MM.1S (cell line): ENCODE results near the gene FAM180B.

ENCODE experiments used
- CTCF ChIP-seq: fragments of 300-600 bp; sonication (generic); IDR thresholded peaks from 2 replicates; pipeline ENCODE4 v1.5.1; 2016; ENCODE audit warnings: antibody characterized with exemption, low read length, mixed read lengths
- EZH2 ChIP-seq: fragments of 300-600 bp; sonication (generic); optimal IDR thresholded peaks from 2 replicates; pipeline ENCODE3; 2017; ENCODE audit warnings: low read depth, mild to moderate bottlenecking, antibody characterized with exemption, low read length, mixed read lengths
- EZH2phosphoT487 ChIP-seq: fragments of 300-600 bp; sonication (generic); IDR thresholded peaks from 2 replicates; pipeline ENCODE4 v1.6.1; 2018; ENCODE audit warnings: antibody characterized with exemption, low read length

GRCh38 chr11:47593492-47593933, 7.0 kb downstream of the FAM180B start:
- TF ChIP-seq CTCF (no peak), EZH2phosphoT487 (no peak), EZH2 (no peak)
